Measurements from ENCODE around the gene SNAPC4. TPM values are rescaled to one million over a fixed set of nuclear protein-coding genes. Genes with fewer than 3 reads are reported as not detected.
A peak's percentile ranks its signal among the peaks of the same experiment; 100 is the strongest.

Gene SNAPC4
- total RNA-seq, 1 experiment from 2014 or later = 29.7 TPM

DNA sequence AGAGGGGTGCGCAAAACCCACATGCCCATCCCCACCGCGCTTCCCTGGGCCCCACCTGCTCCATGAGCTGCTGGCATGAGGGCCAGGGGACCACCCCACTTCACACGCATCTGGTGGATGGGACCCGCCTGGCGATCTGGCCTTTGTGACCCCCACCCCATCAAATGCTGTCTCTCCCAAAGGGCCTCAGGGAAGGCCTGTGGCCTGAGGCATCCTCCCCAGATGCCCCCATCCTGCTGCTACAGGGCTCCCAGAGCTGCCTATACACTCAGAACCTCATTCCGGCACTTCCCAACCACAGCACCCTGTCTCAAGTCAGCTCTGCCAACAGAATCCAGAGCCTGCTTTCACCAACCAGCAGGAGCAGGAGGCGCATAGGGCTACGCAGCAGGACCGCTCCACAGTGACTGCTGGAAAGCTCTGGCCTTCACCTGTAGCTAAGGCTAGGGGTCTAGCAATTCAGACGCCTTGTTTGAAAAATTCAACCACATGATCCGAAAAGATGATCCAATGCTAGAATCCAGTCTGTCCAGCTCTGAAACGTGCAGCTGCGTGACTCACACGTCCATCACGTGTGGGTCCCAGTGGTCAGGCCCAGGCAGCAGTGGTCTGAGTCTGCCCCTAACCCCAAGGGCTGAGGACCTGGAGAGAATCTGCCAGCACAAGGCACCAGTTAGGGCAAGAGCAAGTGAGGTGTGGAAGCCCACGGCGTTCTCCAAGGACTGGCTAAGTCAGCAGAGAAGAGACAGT lies 1.4 kb upstream of the SNAPC4 start:
- no peak overlapping the region for H2BK5ac ChIP-seq (ENCODE audit: insufficient read length, low read length)
- H3K14ac ChIP-seq (ENCODE audit: insufficient read depth, low read length) = no peak overlapping the region
- peaks cover 6% of the 10 kb centered on the region for H3K23me2 ChIP-seq (ENCODE audit: insufficient read length, low read depth, low read length, poor library complexity, severe bottlenecking)
- H2AFZ ChIP-seq (ENCODE audit: low read length) = no peak overlapping the region
- H3K4me3 Mint-ChIP-seq = peak overlapping the region in 1 of 2 experiments; percentile 61; a peak in 3 of 5 replicates
- H3K4me1 Mint-ChIP-seq = peaks cover 11 to 12% of the 10 kb centered on the region in 2 experiments
- peaks cover 24 to 70% (median 58%) of the 10 kb centered on the region in 3 experiments for H3K36me3 Mint-ChIP-seq (ENCODE audit: insufficient read depth in 1 of 3, low read depth in 3 of 3)
- no peak overlapping the region for H2BK20ac ChIP-seq (ENCODE audit: low read depth, low read length, poor library complexity, severe bottlenecking)
- H3K27ac ChIP-seq (ENCODE audit: insufficient read length, low read depth, low read length) = no peak overlapping the region
- no peak overlapping the region for H2AK5ac ChIP-seq (ENCODE audit: insufficient read length, low read length)
- no CpG with 5 or more reads among the region's 18 CpGs for WGBS (ENCODE audit: extremely low coverage, insufficient read length, low lambda C conversion rate)
- no peak overlapping the region for H4K8ac ChIP-seq (replicated peaks; ENCODE audit: insufficient read length, low read depth, low read length)
- peak overlapping the region in 2 of 3 experiments; percentile 75 to 88; a peak in 4 of 7 replicates for H3K27ac Mint-ChIP-seq
- H4K20me1 ChIP-seq (ENCODE audit: control insufficient read depth, insufficient read depth, insufficient read length) = no peaks in the 10 kb centered on the region
- no peak overlapping the region for H3K4ac ChIP-seq (ENCODE audit: low read depth, low read length)
- H3K79me2 ChIP-seq (ENCODE audit: insufficient read depth, low read length) = peaks cover 12% of the 10 kb centered on the region; the same call in 1 of the 2 replicates
- H3K27me3 ChIP-seq (ENCODE audit: insufficient read depth, low read length) = no peaks in the 10 kb centered on the region
- H2BK15ac ChIP-seq (ENCODE audit: low read depth, low read length) = no peak overlapping the region
- H3K18ac ChIP-seq (ENCODE audit: insufficient read length, low read depth, low read length) = no peak overlapping the region
- H3K9ac ChIP-seq (ENCODE audit: extremely low read depth, insufficient read length, low read length) = no peak overlapping the region
- H3K27me3 Mint-ChIP-seq (ENCODE audit: low read depth) = no peaks in the 10 kb centered on the region
- no peak for DNase-seq
- peaks cover 7% of the 10 kb centered on the region for H3K79me1 ChIP-seq (ENCODE audit: insufficient read depth, low read depth, low read length, poor library complexity, severe bottlenecking)
- H3K9me3 Mint-ChIP-seq = no peaks in the 10 kb centered on the region
- no peak overlapping the region for H2BK12ac ChIP-seq (ENCODE audit: insufficient read length, low read depth, low read length)
- no peak overlapping the region for H4K91ac ChIP-seq (ENCODE audit: insufficient read length, low read depth, low read length)
- H3T11ph ChIP-seq (ENCODE audit: low read length) = no peak overlapping the region
- no peak overlapping the region for H4K5ac ChIP-seq (ENCODE audit: insufficient read length, low read depth, low read length)
- no peak overlapping the region for H3K4me2 ChIP-seq (ENCODE audit: insufficient read depth, insufficient read length, low read length)
- no peaks in the 10 kb centered on the region for H3K4me1 ChIP-seq (ENCODE audit: insufficient read depth, low read length)
- no peaks in the 10 kb centered on the region for H3K9me3 ChIP-seq (ENCODE audit: control insufficient read depth, low read depth, low read length)
- no peak overlapping the region for H3K56ac ChIP-seq (ENCODE audit: insufficient read length, low read depth, low read length)
- H3K23ac ChIP-seq (ENCODE audit: insufficient read length, low read depth, low read length) = no peak overlapping the region
- no peak overlapping the region for H2BK120ac ChIP-seq (ENCODE audit: low read depth, low read length, poor library complexity, severe bottlenecking)
- TF ChIP-seq, protein P1, sequence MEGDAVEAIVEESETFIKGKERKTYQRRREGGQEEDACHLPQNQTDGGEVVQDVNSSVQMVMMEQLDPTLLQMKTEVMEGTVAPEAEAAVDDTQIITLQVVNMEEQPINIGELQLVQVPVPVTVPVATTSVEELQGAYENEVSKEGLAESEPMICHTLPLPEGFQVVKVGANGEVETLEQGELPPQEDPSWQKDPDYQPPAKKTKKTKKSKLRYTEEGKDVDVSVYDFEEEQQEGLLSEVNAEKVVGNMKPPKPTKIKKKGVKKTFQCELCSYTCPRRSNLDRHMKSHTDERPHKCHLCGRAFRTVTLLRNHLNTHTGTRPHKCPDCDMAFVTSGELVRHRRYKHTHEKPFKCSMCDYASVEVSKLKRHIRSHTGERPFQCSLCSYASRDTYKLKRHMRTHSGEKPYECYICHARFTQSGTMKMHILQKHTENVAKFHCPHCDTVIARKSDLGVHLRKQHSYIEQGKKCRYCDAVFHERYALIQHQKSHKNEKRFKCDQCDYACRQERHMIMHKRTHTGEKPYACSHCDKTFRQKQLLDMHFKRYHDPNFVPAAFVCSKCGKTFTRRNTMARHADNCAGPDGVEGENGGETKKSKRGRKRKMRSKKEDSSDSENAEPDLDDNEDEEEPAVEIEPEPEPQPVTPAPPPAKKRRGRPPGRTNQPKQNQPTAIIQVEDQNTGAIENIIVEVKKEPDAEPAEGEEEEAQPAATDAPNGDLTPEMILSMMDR (conservative IDR thresholded peaks at IDR 0.05) = no peak
